ENCODE measurements around the gene SLC12A2. TPM values are rescaled to one million over a fixed set of nuclear protein-coding genes. Genes with fewer than 3 reads are reported as not detected.

SLC12A2 gene
- total and polyA plus RNA-seq, 2 donors (not counting 1 experiment from before 2014, with no cell fraction given), result 13.7 to 18.6 TPM

DNA sequence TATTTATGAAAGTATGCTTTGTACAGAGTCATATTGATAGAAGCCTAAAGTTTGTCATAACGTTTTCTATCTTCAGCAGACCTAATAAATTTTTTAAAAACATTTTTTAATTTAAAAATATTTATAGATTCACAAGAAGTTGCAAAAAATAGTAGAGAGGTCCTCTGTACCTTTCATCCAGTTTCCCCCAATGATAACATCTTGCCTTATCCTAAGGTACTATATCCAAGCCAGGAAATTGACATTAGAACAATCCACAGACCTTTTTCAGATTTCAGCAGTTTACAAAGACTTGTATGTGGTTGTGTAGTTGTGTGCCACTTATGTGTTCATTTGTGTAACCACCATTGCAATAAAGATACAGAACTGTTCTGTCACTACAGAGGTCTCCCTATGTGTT, 88.5 kb downstream of the SLC12A2 start:
- no peaks in the 10 kb centered on the region for H4K20me1 ChIP-seq (ENCODE audit: control insufficient read depth, extremely low read depth, insufficient read depth, low read length)
- no peaks in the 10 kb centered on the region for H3K79me2 ChIP-seq (ENCODE audit: control insufficient read depth, insufficient read depth, low read length)
- no peak for DNase-seq (ENCODE audit: low read depth in 2 of 2)
- no peaks in the 10 kb centered on the region for H3K9me3 ChIP-seq (ENCODE audit: control insufficient read depth, insufficient read depth, low read depth, low read length)
- no peaks in the 10 kb centered on the region for H3K4me1 ChIP-seq (ENCODE audit: control insufficient read depth, extremely low read depth, insufficient read depth, low read length)
- TF ChIP-seq, protein P1, sequence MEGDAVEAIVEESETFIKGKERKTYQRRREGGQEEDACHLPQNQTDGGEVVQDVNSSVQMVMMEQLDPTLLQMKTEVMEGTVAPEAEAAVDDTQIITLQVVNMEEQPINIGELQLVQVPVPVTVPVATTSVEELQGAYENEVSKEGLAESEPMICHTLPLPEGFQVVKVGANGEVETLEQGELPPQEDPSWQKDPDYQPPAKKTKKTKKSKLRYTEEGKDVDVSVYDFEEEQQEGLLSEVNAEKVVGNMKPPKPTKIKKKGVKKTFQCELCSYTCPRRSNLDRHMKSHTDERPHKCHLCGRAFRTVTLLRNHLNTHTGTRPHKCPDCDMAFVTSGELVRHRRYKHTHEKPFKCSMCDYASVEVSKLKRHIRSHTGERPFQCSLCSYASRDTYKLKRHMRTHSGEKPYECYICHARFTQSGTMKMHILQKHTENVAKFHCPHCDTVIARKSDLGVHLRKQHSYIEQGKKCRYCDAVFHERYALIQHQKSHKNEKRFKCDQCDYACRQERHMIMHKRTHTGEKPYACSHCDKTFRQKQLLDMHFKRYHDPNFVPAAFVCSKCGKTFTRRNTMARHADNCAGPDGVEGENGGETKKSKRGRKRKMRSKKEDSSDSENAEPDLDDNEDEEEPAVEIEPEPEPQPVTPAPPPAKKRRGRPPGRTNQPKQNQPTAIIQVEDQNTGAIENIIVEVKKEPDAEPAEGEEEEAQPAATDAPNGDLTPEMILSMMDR (conservative IDR thresholded peaks at IDR 0.05 in 1 of 2, IDR thresholded peaks at IDR 0.05 in 1 of 2; ENCODE audit: low read depth in 1 of 2, low read length in 2 of 2), result no peak
- TF ChIP-seq EZH2 (IDR thresholded peaks at IDR 0.05; ENCODE audit: low read length, missing control alignments), result no peak
- H3K4me3 ChIP-seq (replicated peaks in 1 of 4; ENCODE audit: control extremely low read depth in 1 of 4, insufficient read depth in 1 of 4, low read depth in 3 of 4, low read length in 4 of 4), result no peak overlapping the region
- H3K9ac ChIP-seq (ENCODE audit: insufficient read depth, low read length), result no peak overlapping the region
- H3K27ac ChIP-seq (ENCODE audit: insufficient read depth, low read length), result no peak overlapping the region
- no peak overlapping the region for H3K4me2 ChIP-seq (ENCODE audit: extremely low read depth, insufficient read depth, low read length)
- no peaks in the 10 kb centered on the region for H3K27me3 ChIP-seq (ENCODE audit: control insufficient read depth, insufficient read depth, low read length)
- H2AFZ ChIP-seq (ENCODE audit: low read length), result no peak overlapping the region
- H3K36me3 ChIP-seq (ENCODE audit: control insufficient read depth, insufficient read depth, low read length), result no peaks in the 10 kb centered on the region

DNA sequence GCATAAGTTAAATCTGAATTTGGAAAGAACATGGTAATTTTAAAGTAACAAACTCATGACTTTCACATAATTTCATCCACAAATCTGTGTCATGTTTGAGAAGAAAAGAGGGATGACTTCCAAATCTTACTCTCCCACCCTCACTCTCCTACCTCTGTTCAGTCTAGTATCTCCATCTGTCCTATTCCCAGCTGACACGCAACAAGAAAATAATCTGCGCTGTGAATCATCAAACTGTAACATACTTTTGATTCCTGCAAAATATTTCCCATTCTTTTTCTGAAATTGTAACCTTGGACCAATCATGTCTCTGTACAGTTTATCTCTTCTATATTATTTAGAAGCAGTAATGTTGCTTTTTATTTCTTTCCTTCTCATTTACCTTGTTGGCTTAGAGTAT, 91.4 kb downstream of the SLC12A2 start:
- Histone ChIP-seq H3K27ac (ENCODE audit: insufficient read depth, low read length) (no peak overlapping the region), H4K20me1 (ENCODE audit: control insufficient read depth, extremely low read depth, insufficient read depth, low read length) (no peaks in the 10 kb centered on the region), H3K4me3 (replicated peaks in 1 of 4; ENCODE audit: control extremely low read depth in 1 of 4, insufficient read depth in 1 of 4, low read depth in 3 of 4, low read length in 4 of 4) (no peak overlapping the region), H2AFZ (ENCODE audit: low read length) (no peak overlapping the region), H3K36me3 (ENCODE audit: control insufficient read depth, insufficient read depth, low read length) (no peaks in the 10 kb centered on the region), H3K4me2 (ENCODE audit: extremely low read depth, insufficient read depth, low read length) (no peak overlapping the region), H3K27me3 (ENCODE audit: control insufficient read depth, insufficient read depth, low read length) (no peaks in the 10 kb centered on the region), H3K4me1 (ENCODE audit: control insufficient read depth, extremely low read depth, insufficient read depth, low read length) (no peaks in the 10 kb centered on the region), H3K9me3 (ENCODE audit: control insufficient read depth, insufficient read depth, low read depth, low read length) (no peaks in the 10 kb centered on the region), H3K79me2 (ENCODE audit: control insufficient read depth, insufficient read depth, low read length) (no peaks in the 10 kb centered on the region), H3K9ac (ENCODE audit: insufficient read depth, low read length) (no peak overlapping the region)
- TF ChIP-seq, protein P1 (conservative IDR thresholded peaks at IDR 0.05 in 1 of 2, IDR thresholded peaks at IDR 0.05 in 1 of 2; ENCODE audit: low read depth in 1 of 2, low read length in 2 of 2), result no peak
- TF ChIP-seq EZH2 (IDR thresholded peaks at IDR 0.05; ENCODE audit: low read length, missing control alignments), result no peak
- DNase-seq (ENCODE audit: low read depth in 2 of 2), result peak in 1 of 2 donors; percentile 69

DNA sequence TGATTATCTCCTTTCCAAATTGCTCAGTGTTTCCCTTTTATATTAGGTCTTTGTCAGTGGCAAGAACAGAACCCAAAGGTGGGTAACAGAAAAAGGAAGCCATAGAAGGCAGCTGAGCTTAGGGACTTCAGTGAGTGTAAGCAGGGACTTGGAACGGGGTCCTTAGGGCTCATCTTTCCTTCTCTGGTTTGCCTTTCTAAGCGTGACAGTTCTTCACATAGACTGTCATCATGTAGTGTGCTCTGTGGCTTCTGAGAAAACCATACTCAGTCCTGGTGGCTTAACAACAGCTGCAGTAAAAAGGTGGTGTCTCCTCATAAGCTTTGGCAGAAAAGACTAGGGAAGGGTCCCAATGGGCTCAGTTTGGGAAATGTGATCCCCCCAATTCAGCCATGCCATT, 108.8 kb downstream of the SLC12A2 start:
- no peak overlapping the region for H3K27ac ChIP-seq (ENCODE audit: insufficient read depth, low read length)
- no peaks in the 10 kb centered on the region for H3K36me3 ChIP-seq (ENCODE audit: control insufficient read depth, insufficient read depth, low read length)
- no peak overlapping the region for H3K4me3 ChIP-seq (replicated peaks in 1 of 4; ENCODE audit: control extremely low read depth in 1 of 4, insufficient read depth in 1 of 4, low read depth in 3 of 4, low read length in 4 of 4)
- no peaks in the 10 kb centered on the region for H3K4me1 ChIP-seq (ENCODE audit: control insufficient read depth, extremely low read depth, insufficient read depth, low read length)
- no peak overlapping the region for H3K9ac ChIP-seq (ENCODE audit: insufficient read depth, low read length)
- no peak for DNase-seq (ENCODE audit: low read depth in 2 of 2)
- no peak overlapping the region for H2AFZ ChIP-seq (ENCODE audit: low read length)
- H3K27me3 ChIP-seq (ENCODE audit: control insufficient read depth, insufficient read depth, low read length), result no peaks in the 10 kb centered on the region
- no peaks in the 10 kb centered on the region for H3K9me3 ChIP-seq (ENCODE audit: control insufficient read depth, insufficient read depth, low read depth, low read length)
- no peak overlapping the region for H3K4me2 ChIP-seq (ENCODE audit: extremely low read depth, insufficient read depth, low read length)
- TF ChIP-seq, protein P1 (conservative IDR thresholded peaks at IDR 0.05 in 1 of 2, IDR thresholded peaks at IDR 0.05 in 1 of 2; ENCODE audit: low read depth in 1 of 2, low read length in 2 of 2), result no peak
- TF ChIP-seq EZH2 (IDR thresholded peaks at IDR 0.05; ENCODE audit: low read length, missing control alignments), result no peak
- H3K79me2 ChIP-seq (ENCODE audit: control insufficient read depth, insufficient read depth, low read length), result no peaks in the 10 kb centered on the region
- H4K20me1 ChIP-seq (ENCODE audit: control insufficient read depth, extremely low read depth, insufficient read depth, low read length), result no peaks in the 10 kb centered on the region
